Measurements from ENCODE around the gene LUZP1. TPM values are rescaled to one million over a fixed set of nuclear protein-coding genes. Genes with fewer than 3 reads are reported as not detected.

Gene LUZP1
- total and polyA plus RNA-seq, 2 experiments from 2014 or later = 23.3 to 27.6 TPM

- no peak for DNase-seq (ENCODE audit: low spot score)
- H3K27me3 ChIP-seq = no peaks in the 10 kb centered on the region
- no peaks in the 10 kb centered on the region for H3K9me2 ChIP-seq (replicated peaks; ENCODE audit: insufficient read depth)
- H3K4me3 ChIP-seq = no peak overlapping the region
- H3K9me3 ChIP-seq (ENCODE audit: low read depth) = no peaks in the 10 kb centered on the region
- no peak overlapping the region for H3K4me2 ChIP-seq
- no peak overlapping the region for H3K27ac ChIP-seq
- no peak overlapping the region for H2AFZ ChIP-seq
- H4K20me1 ChIP-seq (ENCODE audit: insufficient read depth, poor library complexity, severe bottlenecking) = peaks cover 52% of the 10 kb centered on the region
- 97% methylated on average over 4 of the region's 4 CpGs for WGBS (ENCODE audit: low lambda C conversion rate, missing lambda C conversion rate)
- no peaks in the 10 kb centered on the region for H3K36me3 ChIP-seq (replicated peaks; ENCODE audit: insufficient read depth, low read depth)
- H3K4me1 ChIP-seq (ENCODE audit: insufficient read depth) = peaks cover 22% of the 10 kb centered on the region
- peaks cover 92% of the 10 kb centered on the region for H3K79me2 ChIP-seq
- no peak for TF ChIP-seq EZH2phosphoT487 (IDR thresholded peaks at IDR 0.05; ENCODE audit: low read depth, severe bottlenecking, unreplicated experiment)
- no peak for TF ChIP-seq EZH2 (IDR thresholded peaks at IDR 0.05; ENCODE audit: borderline replicate concordance)
- TF ChIP-seq CTCF (IDR thresholded peaks at IDR 0.05; ENCODE audit: poor library complexity) = no peak
Observed at GRCh38 chr1:23124259-23125026, 44.2 kb downstream of the LUZP1 start.

- H4K20me1 ChIP-seq (ENCODE audit: insufficient read depth, poor library complexity, severe bottlenecking) = peaks cover 49% of the 10 kb centered on the region
- peaks cover 92% of the 10 kb centered on the region for H3K79me2 ChIP-seq
- H3K4me2 ChIP-seq = peak overlapping the region; percentile 17
Observed at GRCh38 chr1:23123528-23123927, 45.1 kb downstream of the LUZP1 start.

GRCh38 chr1:23122796-23123195, 45.9 kb downstream of the LUZP1 start:
- Histone ChIP-seq H3K9me2 (replicated peaks; ENCODE audit: insufficient read depth) (no peaks in the 10 kb centered on the region), H3K27me3 (no peaks in the 10 kb centered on the region), H3K4me2 (peak overlapping the region; percentile 59), H3K27ac (peak overlapping the region; percentile 4), H3K36me3 (replicated peaks; ENCODE audit: insufficient read depth, low read depth) (no peaks in the 10 kb centered on the region), H3K79me2 (peaks cover 93% of the 10 kb centered on the region), H3K4me1 (ENCODE audit: insufficient read depth) (peaks cover 22% of the 10 kb centered on the region), H3K4me3 (no peak overlapping the region), H3K9me3 (ENCODE audit: low read depth) (no peaks in the 10 kb centered on the region), H4K20me1 (ENCODE audit: insufficient read depth, poor library complexity, severe bottlenecking) (peaks cover 54% of the 10 kb centered on the region), H2AFZ (no peak overlapping the region)
- no peak for DNase-seq (ENCODE audit: low spot score)
- TF ChIP-seq CTCF (IDR thresholded peaks at IDR 0.05; ENCODE audit: poor library complexity) = no peak
- 82% methylated on average over 4 of the region's 4 CpGs for WGBS (ENCODE audit: low lambda C conversion rate, missing lambda C conversion rate)

More at GRCh38 chr1:23123528-23123927, 45.1 kb downstream of the LUZP1 start:
- TF ChIP-seq EZH2 (IDR thresholded peaks at IDR 0.05; ENCODE audit: borderline replicate concordance) (no peak), CTCF (IDR thresholded peaks at IDR 0.05; ENCODE audit: poor library complexity) (no peak), EZH2phosphoT487 (IDR thresholded peaks at IDR 0.05; ENCODE audit: low read depth, severe bottlenecking, unreplicated experiment) (no peak)
- no peak for DNase-seq (ENCODE audit: low spot score)
- Histone ChIP-seq H3K27me3 (no peaks in the 10 kb centered on the region), H2AFZ (no peak overlapping the region), H3K27ac (no peak overlapping the region), H3K9me3 (ENCODE audit: low read depth) (no peaks in the 10 kb centered on the region), H3K4me3 (no peak overlapping the region), H3K9me2 (replicated peaks; ENCODE audit: insufficient read depth) (no peaks in the 10 kb centered on the region), H3K4me1 (ENCODE audit: insufficient read depth) (peaks cover 22% of the 10 kb centered on the region), H3K36me3 (replicated peaks; ENCODE audit: insufficient read depth, low read depth) (no peaks in the 10 kb centered on the region)
